Type B pancreatic cell (in vitro differentiated cells): Measurements from ENCODE around the gene RAB6A. TPM values are rescaled to one million over a fixed set of nuclear protein-coding genes. Genes with fewer than 3 reads are reported as not detected.

ENCODE experiments used
- DNase-seq: peaks from one replicate; pipeline ENCODE4 v3.0.0; 2021; ENCODE audit warnings: mixed read lengths; ENCODE audit not compliant: unreplicated experiment; ENCODE audit errors: extremely low spot score
- H3K27ac Mint-ChIP-seq: 2 replicates; pipeline ENCODE4 v1.8.0; 2021; ENCODE audit warnings: mild to moderate bottlenecking, mixed read lengths
- H3K27me3 Mint-ChIP-seq: 2 replicates; pipeline ENCODE4 v1.8.0; 2021; ENCODE audit warnings: mixed read lengths
- H3K36me3 Mint-ChIP-seq: 2 replicates; pipeline ENCODE4 v1.8.0; 2021; ENCODE audit warnings: mixed read lengths
- H3K4me1 Mint-ChIP-seq: one replicate; pipeline ENCODE4 v1.8.0; 2021; ENCODE audit warnings: mixed read lengths; ENCODE audit not compliant: unreplicated experiment
- H3K4me3 Mint-ChIP-seq: 2 replicates; pipeline ENCODE4 v1.8.0; 2021; ENCODE audit warnings: mild to moderate bottlenecking, mixed read lengths
- H3K9me3 Mint-ChIP-seq: 2 replicates; pipeline ENCODE4 v1.8.0; 2021; ENCODE audit warnings: mixed read lengths
- total RNA-seq: library from RNA; stranded (reverse); gene quantifications from 2 replicates; pipeline ENCODE4 v1.2.1, GENCODE V29; 2021; ENCODE audit warnings: low replicate concordance
- TF ChIP-seq, protein P1 (sequence below): fragments of 200-600 bp; sonication (generic); conservative IDR thresholded peaks from 2 replicates; pipeline ENCODE4 v1.5.0; 2021; ENCODE audit warnings: antibody characterized with exemption, mild to moderate bottlenecking

Gene RAB6A
- total RNA-seq, 1 donor from 2014 or later, result 86.7 TPM

DNA sequence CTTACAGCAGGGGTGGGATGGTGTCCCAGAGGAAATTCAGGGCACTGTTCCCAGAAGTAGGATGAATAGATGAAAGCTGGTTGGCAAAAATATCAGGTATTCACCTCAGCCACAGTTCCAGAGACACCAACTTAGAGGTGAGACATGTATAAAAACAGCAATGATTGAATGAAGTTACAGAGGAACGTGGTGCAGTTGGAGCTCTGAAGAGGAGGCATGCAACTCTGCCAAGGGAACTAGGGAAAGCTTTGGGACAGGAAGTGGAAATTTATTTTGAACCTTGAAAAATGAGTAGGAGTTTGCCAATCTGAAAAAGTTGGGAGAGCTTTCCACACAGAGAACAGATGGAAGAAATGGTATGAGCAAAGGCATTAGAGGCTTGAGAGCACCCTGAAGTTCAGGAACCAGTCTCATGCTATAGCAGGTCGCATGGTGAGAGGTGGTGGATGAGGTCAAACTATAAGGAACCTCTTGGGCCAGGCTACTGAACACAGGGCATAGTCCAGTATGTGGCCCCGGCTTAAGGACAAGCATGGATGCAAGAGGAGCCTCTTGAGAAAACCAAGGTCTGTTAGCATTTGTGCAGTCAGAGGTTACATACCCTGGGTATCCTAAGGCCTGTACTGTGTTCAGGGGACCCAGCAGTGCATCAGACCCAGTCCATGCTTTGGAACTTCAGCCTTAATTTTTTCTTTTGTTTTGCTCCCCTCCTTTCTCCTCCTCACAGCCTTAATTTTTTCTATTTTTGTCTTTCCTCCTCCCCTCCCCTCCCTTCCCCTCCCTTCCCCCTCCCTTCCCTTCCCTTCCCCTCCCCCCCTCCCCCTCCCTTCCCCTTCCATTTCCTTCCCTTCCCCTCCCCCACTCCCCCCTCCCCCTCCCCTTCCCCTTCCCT is 97.0 kb downstream of the RAB6A start:
- TF ChIP-seq, protein P1, sequence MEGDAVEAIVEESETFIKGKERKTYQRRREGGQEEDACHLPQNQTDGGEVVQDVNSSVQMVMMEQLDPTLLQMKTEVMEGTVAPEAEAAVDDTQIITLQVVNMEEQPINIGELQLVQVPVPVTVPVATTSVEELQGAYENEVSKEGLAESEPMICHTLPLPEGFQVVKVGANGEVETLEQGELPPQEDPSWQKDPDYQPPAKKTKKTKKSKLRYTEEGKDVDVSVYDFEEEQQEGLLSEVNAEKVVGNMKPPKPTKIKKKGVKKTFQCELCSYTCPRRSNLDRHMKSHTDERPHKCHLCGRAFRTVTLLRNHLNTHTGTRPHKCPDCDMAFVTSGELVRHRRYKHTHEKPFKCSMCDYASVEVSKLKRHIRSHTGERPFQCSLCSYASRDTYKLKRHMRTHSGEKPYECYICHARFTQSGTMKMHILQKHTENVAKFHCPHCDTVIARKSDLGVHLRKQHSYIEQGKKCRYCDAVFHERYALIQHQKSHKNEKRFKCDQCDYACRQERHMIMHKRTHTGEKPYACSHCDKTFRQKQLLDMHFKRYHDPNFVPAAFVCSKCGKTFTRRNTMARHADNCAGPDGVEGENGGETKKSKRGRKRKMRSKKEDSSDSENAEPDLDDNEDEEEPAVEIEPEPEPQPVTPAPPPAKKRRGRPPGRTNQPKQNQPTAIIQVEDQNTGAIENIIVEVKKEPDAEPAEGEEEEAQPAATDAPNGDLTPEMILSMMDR, result no peak
- Mint-ChIP-seq H3K4me3 (no peak overlapping the region), H3K36me3 (peaks cover under 1% of the 10 kb centered on the region), H3K4me1 (peaks cover 13% of the 10 kb centered on the region), H3K27me3 (peaks cover 9% of the 10 kb centered on the region), H3K27ac (no peak overlapping the region), H3K9me3 (no peaks in the 10 kb centered on the region)
- DNase-seq, result no peak

DNA sequence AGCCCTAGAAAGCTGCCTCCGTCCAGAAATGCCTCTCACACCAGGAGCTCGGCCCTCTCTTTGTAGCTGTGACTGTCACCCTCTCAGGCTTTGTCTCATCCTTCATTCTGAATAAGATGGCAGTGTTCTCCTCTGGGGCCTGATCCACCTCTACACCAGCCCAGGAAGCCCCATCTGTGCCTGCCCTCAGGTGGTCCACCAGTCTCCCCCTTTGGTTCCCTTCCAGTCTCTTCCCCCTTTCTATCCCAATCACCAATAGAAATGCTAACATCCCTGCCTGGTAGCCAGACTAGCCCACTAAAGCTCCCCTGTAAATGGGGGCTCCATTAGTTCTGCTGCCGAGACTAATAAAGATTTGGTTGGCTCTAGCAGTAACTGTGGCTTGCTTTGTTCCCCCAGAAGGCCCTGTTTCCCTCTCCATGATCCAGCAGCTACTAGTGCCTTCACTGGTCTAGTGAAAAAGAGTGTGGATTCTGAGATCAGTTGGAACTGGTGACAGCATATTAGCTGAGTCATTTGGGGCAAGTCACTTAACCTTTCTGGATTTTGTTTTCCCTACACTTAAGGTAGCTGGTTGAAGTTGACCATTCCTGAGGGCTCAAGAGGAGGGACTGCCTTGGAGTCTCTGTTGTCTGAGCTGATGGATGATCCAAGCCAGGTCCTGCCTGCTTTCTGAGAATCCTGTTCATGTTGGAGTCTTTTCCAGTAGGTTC is 98.3 kb downstream of the RAB6A start:
- Mint-ChIP-seq H3K36me3 (no peaks in the 10 kb centered on the region), H3K4me3 (no peak overlapping the region), H3K9me3 (no peaks in the 10 kb centered on the region), H3K4me1 (peaks cover 13% of the 10 kb centered on the region), H3K27ac (no peak overlapping the region), H3K27me3 (peaks cover 9% of the 10 kb centered on the region)
- no peak for DNase-seq
- TF ChIP-seq, protein P1, result no peak

DNA sequence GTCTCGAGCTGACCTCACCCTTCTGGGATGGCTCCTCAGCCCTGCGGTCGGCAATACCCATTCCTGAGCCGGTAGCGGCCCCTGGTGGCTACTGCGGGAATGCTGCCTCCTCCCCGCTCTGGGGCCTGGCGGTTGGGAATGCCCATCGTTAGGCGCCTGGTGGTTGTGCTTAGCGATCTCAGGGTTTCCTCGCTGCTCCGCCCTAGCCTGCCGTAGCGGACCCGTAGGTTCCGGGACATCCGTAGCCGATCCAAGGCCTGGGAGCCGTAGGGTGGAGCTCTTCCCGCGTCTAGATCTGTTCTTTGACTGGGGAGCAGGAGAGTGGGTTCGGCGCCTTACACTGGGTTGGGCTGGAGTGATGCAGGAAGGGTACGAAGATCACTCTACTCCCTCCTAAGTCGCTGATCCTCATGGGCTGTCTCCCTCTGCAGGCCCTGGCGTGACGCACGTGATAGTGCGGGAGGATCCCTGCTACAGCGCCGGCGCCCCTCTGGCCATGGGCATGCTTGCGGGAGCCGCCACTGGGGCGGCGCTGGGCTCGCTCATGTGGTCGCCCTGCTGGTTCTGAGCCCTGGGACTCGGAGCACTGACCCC is 99.7 kb downstream of the RAB6A start:
- Mint-ChIP-seq H3K9me3 (no peaks in the 10 kb centered on the region), H3K36me3 (no peaks in the 10 kb centered on the region), H3K4me3 (peak overlapping the region; percentile 80), H3K4me1 (peaks cover 13% of the 10 kb centered on the region), H3K27me3 (peaks cover 9% of the 10 kb centered on the region), H3K27ac (no peak overlapping the region)
- TF ChIP-seq, protein P1, result peak; percentile 99
- peak; percentile 96 for DNase-seq

DNA sequence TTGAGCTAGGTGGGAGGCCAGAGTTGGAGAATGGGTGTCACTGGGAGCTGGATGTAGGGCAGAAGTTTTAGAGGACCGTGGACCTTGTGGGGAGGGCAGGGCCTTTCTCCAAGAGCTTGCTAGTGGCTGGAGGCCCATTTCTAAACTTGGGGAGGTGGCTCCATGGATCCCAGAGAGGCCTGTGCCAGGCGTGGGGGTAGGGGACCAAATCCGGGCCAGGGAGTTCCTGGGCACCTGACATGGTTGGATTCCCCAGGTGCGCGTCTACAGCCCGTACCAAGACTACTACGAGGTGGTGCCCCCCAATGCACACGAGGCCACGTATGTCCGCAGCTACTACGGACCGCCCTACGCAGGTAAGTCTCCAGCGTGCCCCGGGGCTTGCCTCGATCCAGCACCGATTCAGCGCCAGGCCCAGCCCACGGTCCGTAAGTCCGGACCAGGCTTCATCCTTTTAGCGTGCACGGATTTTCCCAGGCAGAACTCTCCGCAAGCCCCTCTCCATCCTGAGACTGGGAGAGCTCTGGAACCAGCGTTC is 100.3 kb downstream of the RAB6A start:
- no peaks in the 10 kb centered on the region for H3K9me3 Mint-ChIP-seq
- H3K27ac Mint-ChIP-seq, result no peak overlapping the region
- no peak for DNase-seq
- peaks cover 13% of the 10 kb centered on the region for H3K4me1 Mint-ChIP-seq
- peak overlapping the region; percentile 2 for H3K4me3 Mint-ChIP-seq
- H3K27me3 Mint-ChIP-seq, result peaks cover 9% of the 10 kb centered on the region
- TF ChIP-seq, protein P1, result no peak
- H3K36me3 Mint-ChIP-seq, result no peaks in the 10 kb centered on the region

DNA sequence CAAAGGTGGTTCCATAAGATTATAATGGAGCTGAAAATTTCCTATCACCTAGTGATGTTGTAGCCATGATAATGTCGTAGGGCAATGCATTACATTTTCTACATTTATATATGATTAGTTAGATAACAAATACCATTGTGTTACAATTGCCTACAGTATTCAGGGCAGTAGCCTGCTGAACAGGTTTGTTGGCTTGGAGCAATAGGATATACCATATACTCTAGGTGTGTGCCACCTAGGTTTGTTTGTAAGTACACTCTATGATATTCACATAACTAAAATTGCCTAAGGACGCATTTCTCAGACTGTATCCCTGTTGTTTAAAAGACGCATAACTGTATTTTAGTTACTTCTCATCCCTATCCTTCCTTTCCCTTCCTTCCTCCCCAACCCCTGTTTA is 100.9 kb downstream of the RAB6A start:
- no peak for DNase-seq
- TF ChIP-seq, protein P1, result no peak
- H3K36me3 Mint-ChIP-seq, result no peaks in the 10 kb centered on the region
- peaks cover 9% of the 10 kb centered on the region for H3K27me3 Mint-ChIP-seq
- H3K4me3 Mint-ChIP-seq, result peak overlapping the region; percentile 2
- H3K9me3 Mint-ChIP-seq, result no peaks in the 10 kb centered on the region
- peaks cover 7% of the 10 kb centered on the region for H3K4me1 Mint-ChIP-seq
- no peak overlapping the region for H3K27ac Mint-ChIP-seq
